CD4-positive, alpha-beta T cell treated with Interleukin-6 for 4 hours (primary cell): ENCODE data around the gene CHFR.
"Not testable (repeated sequence)": the region's sequence is repeated elsewhere in the genome, so short reads cannot be mapped to it uniquely, and the experiment has no call there.

Source experiments
- DNase-seq: peaks from one replicate; pipeline ENCODE4 v3.0.0-alpha.2; 2020; ENCODE audit warnings: mixed read lengths

The CHFR gene

GRCh38 chr12:132839558-132840235, 47.7 kb downstream of the CHFR start:
- no peak for DNase-seq

- no peak for DNase-seq
Measured at GRCh38 chr12:132838410-132839080, 48.9 kb downstream of the CHFR start.

- DNase-seq = no peak
Measured at GRCh38 chr12:132837693-132838409, 49.6 kb downstream of the CHFR start.

- no peak for DNase-seq
Measured at GRCh38 chr12:132836795-132837331, 50.5 kb downstream of the CHFR start.

GRCh38 chr12:132836230-132836629, 51.2 kb downstream of the CHFR start:
- not testable (repeated sequence) for DNase-seq

GRCh38 chr12:132835076-132836025, 52.1 kb downstream of the CHFR start:
- DNase-seq = no peak

- peak; percentile 54 for DNase-seq
Measured at GRCh38 chr12:132834181-132834711, 53.2 kb downstream of the CHFR start.

GRCh38 chr12:132833341-132833740, 54.1 kb downstream of the CHFR start:
- no peak for DNase-seq

- no peak for DNase-seq
Measured at GRCh38 chr12:132831771-132832170, 55.6 kb downstream of the CHFR start.

- peak; percentile 96 for DNase-seq
Measured at GRCh38 chr12:132828706-132829534, 58.5 kb downstream of the CHFR start, which contains the start of gene GOLGA3. Gene GOLGA3, minus strand, starts transcription at chr12:132828869. Its CDS starts 6,741 bp downstream, at chr12:132822128.

GRCh38 chr12:132827763-132828703, 59.4 kb downstream of the CHFR start:
- DNase-seq = peak; percentile 18

GRCh38 chr12:132825861-132826260, 61.5 kb downstream of the CHFR start:
- DNase-seq = no peak

GRCh38 chr12:132825089-132825488, 62.3 kb downstream of the CHFR start:
- no peak for DNase-seq

- no peak for DNase-seq
Measured at GRCh38 chr12:132824053-132824452, 63.4 kb downstream of the CHFR start.

GRCh38 chr12:132818562-132818961, 68.8 kb downstream of the CHFR start:
- DNase-seq = no peak

- DNase-seq = no peak
Measured at GRCh38 chr12:132814232-132814631, 73.2 kb downstream of the CHFR start.

- DNase-seq = no peak
Measured at GRCh38 chr12:132813443-132813842, 74.0 kb downstream of the CHFR start.

GRCh38 chr12:132812631-132813305, 74.6 kb downstream of the CHFR start:
- peak; percentile 21 for DNase-seq

GRCh38 chr12:132809391-132809790, 78.0 kb downstream of the CHFR start:
- peak; percentile 39 for DNase-seq
